ENCODE measurements around the gene SIX1.

Gene SIX1

GRCh38 chr14:60655119-60655897 is 6.0 kb upstream of the SIX1 start:
- no peak for DNase-seq (ENCODE audit: low spot score)

- no peak for DNase-seq (ENCODE audit: low spot score)
Measured at GRCh38 chr14:60654334-60654821, 5.1 kb upstream of the SIX1 start.

- DNase-seq (ENCODE audit: low spot score): no peak
Measured at GRCh38 chr14:60653701-60654161, 4.5 kb upstream of the SIX1 start.

GRCh38 chr14:60652674-60653651 is 3.7 kb upstream of the SIX1 start:
- DNase-seq (ENCODE audit: low spot score): no peak

- DNase-seq (ENCODE audit: low spot score): no peak
Measured at GRCh38 chr14:60651796-60652673, 2.8 kb upstream of the SIX1 start.

GRCh38 chr14:60651086-60651795 is 2.0 kb upstream of the SIX1 start:
- DNase-seq (ENCODE audit: low spot score): no peak

- no peak for DNase-seq (ENCODE audit: low spot score)
Measured at GRCh38 chr14:60650373-60650961, 1.2 kb upstream of the SIX1 start.

- DNase-seq (ENCODE audit: low spot score): no peak
Measured at GRCh38 chr14:60649875-60650372, 647 bp upstream of the SIX1 start.

- DNase-seq (ENCODE audit: low spot score): peak; percentile 34
Measured at GRCh38 chr14:60648249-60648933, 886 bp downstream of the SIX1 start.

- DNase-seq (ENCODE audit: low spot score): no peak
Measured at GRCh38 chr14:60647837-60648248, 1.4 kb downstream of the SIX1 start.

- no peak for DNase-seq (ENCODE audit: low spot score)
Measured at GRCh38 chr14:60647081-60647836, 2.0 kb downstream of the SIX1 start.

- DNase-seq (ENCODE audit: low spot score): no peak
Measured at GRCh38 chr14:60646226-60646818, 3.0 kb downstream of the SIX1 start.

GRCh38 chr14:60645126-60645741 is 4.0 kb downstream of the SIX1 start:
- DNase-seq (ENCODE audit: low spot score): no peak

- DNase-seq (ENCODE audit: low spot score): no peak
Measured at GRCh38 chr14:60644666-60645065, 4.6 kb downstream of the SIX1 start.

GRCh38 chr14:60643463-60644314 is 5.6 kb downstream of the SIX1 start:
- no peak for DNase-seq (ENCODE audit: low spot score)

GRCh38 chr14:60643141-60643462 is 6.2 kb downstream of the SIX1 start:
- no peak for DNase-seq (ENCODE audit: low spot score)

Data from iPS-NIHi11 (cell line).